HEK293 (cell line): ENCODE results near the gene CHST3.

Experiments
- CTCF ChIP-seq: fragments of 450-650 bp; formaldehyde crosslinking; IDR thresholded peaks from 2 replicates; pipeline ENCODE4 v1.5.1; 2016; ENCODE audit warnings: missing biosample characterization, missing genetic modification characterization
- ELK4 ChIP-seq: IDR thresholded peaks from 2 replicates; pipeline ENCODE4 v1.6.1; 2011; ENCODE audit warnings: mild to moderate bottlenecking, low read depth, low read length, borderline replicate concordance
- HOXC10 ChIP-seq: sonication (generic); formaldehyde crosslinking; IDR thresholded peaks from 2 replicates; pipeline ENCODE4 v1.8.1; 2023; ENCODE audit warnings: mild to moderate bottlenecking, missing genetic modification reagents
- ZNF138 ChIP-seq: fragments of 450-650 bp; formaldehyde crosslinking; IDR thresholded peaks from 2 replicates; pipeline ENCODE4 v1.5.1; 2016; ENCODE audit warnings: missing biosample characterization, missing genetic modification characterization, borderline replicate concordance
- ZNF155 ChIP-seq: fragments of 450-650 bp; formaldehyde crosslinking; IDR thresholded peaks from 2 replicates; pipeline ENCODE4 v1.5.1; 2016; ENCODE audit warnings: missing biosample characterization, missing genetic modification characterization
- ZNF747 ChIP-seq: fragments of 450-650 bp; formaldehyde crosslinking; IDR thresholded peaks from 2 replicates; pipeline ENCODE4 v1.5.1; 2016; ENCODE audit warnings: missing biosample characterization, missing genetic modification characterization
- ZNF776 ChIP-seq: fragments of 450-650 bp; formaldehyde crosslinking; IDR thresholded peaks from 2 replicates; pipeline ENCODE4 v1.5.0; 2017; ENCODE audit warnings: missing biosample characterization, missing genetic modification characterization, borderline replicate concordance

- no peak for TF ChIP-seq ZNF155 (tag by site-specific recombination)
- no peak for TF ChIP-seq CTCF (tag by site-specific recombination)
- no peak for TF ChIP-seq ZNF776
- no peak for TF ChIP-seq ZNF138 (tag by site-specific recombination)
- no peak for TF ChIP-seq ZNF747 (tag by site-specific recombination)
- no peak for TF ChIP-seq ELK4
- no peak for TF ChIP-seq HOXC10 (CRISPR knock-in tag)
Measured at GRCh38 chr10:72001033-72001395, 36.8 kb downstream of the CHST3 start.
